HepG2 (cell line): ENCODE results near the gene NDUFA8. TPM values are rescaled to one million over a fixed set of nuclear protein-coding genes. Genes with fewer than 3 reads are reported as not detected.

ENCODE experiments used
- ATAC-seq: fragments of 200-7000 bp; cut with Tn5 transposase; 3 replicates; pipeline ENCODE4 v1.9.1; 2020; ENCODE audit warnings: mild to moderate bottlenecking, moderate library complexity
- BruUV-seq: library from RNA; stranded (reverse); fragments of 400-500 nt; replicated peaks from 2 replicates; lab custom pipeline; 2021; lab: Mats Ljungman, UMichigan
- CTCF ChIA-PET: fragments of 300-600 bp; formaldehyde crosslinking; extraction: SDS; loops from one replicate; lab custom pipeline; 2021; ENCODE audit warnings: low total read pairs, inconsistent platforms, low intra/inter-chr PET ratio; lab: Yijun Ruan, JAX
- POLR2A ChIA-PET: fragments of 350-600 bp; sonication (Branson Sonifier 250); formaldehyde crosslinking; loops from one replicate; lab custom pipeline; 2020; ENCODE audit warnings: antibody characterized with exemption, inconsistent platforms; lab: Yijun Ruan, JAX
- DNase-seq: peaks from one replicate; pipeline ENCODE4 v3.0.0-alpha.2; 2015; ENCODE audit warnings: low spot score
- FAIRE-seq: peaks from 3 replicates; lab custom pipeline; 2011; peaks lifted over from hg19 to GRCh38; lab: Jason Lieb, UNC
- H2AFZ ChIP-seq: one replicate; pipeline ENCODE4 v1.6.1; 2011; ENCODE audit warnings: low read length, inconsistent platforms
- H3K27ac ChIP-seq: fragments of 300-600 bp; 3 replicates; pipeline ENCODE4 v1.8.0; 2011; ENCODE audit warnings: mixed run types, mild to moderate bottlenecking, mixed read lengths, low read length, inconsistent platforms; ENCODE audit not compliant: insufficient read depth; ENCODE audit errors: extremely low read length
- H3K27me3 ChIP-seq, 2 experiments: fragments of 200-600 bp in 1 of 2; 2 replicates in 1 of 2; 3 replicates in 1 of 2; pipeline versions ENCODE4 v1.6.0 to v1.8.0; 2011; ENCODE audit warnings: low read length in 2 of 2, mild to moderate bottlenecking in 2 of 2, moderate library complexity in 2 of 2, inconsistent platforms in 1 of 2; ENCODE audit not compliant: insufficient read depth in 2 of 2, control insufficient read depth in 1 of 2
- H3K36me3 ChIP-seq, 2 experiments: fragments of 200-600 bp in 1 of 2; replicated peaks in 1 of 2; 2 replicates in 1 of 2; 3 replicates in 1 of 2; pipeline versions ENCODE4 v1.5.1 to v1.8.0; 2011; ENCODE audit warnings: low read length in 2 of 2, inconsistent platforms in 1 of 2; ENCODE audit not compliant: insufficient read depth in 2 of 2, control insufficient read depth in 1 of 2
- H3K4me1 ChIP-seq: 2 replicates; pipeline ENCODE4 v1.5.1; 2012; ENCODE audit warnings: low read length, inconsistent platforms; ENCODE audit not compliant: insufficient read depth
- H3K4me2 ChIP-seq: 2 replicates; pipeline ENCODE4 v1.6.0; 2011; ENCODE audit warnings: low read depth, low read length, inconsistent platforms
- H3K4me3 ChIP-seq, 3 experiments: fragments of 200-600 bp in 1 of 3; sonication (generic), shearing (Covaris generic) in 1 of 3; replicated peaks in 1 of 3; 2 replicates each; pipeline ENCODE4 v1.5.1; 2011 to 2016; ENCODE audit warnings: low read length in 3 of 3, inconsistent platforms in 2 of 3, low read depth in 2 of 3, mild to moderate bottlenecking in 2 of 3, control low read depth in 1 of 3, mixed read lengths in 1 of 3; ENCODE audit not compliant: insufficient read depth in 1 of 3
- H3K79me2 ChIP-seq: one replicate; pipeline ENCODE4 v1.6.1; 2011; ENCODE audit warnings: low read length, inconsistent platforms; ENCODE audit not compliant: insufficient read depth
- H3K9ac ChIP-seq: 2 replicates; pipeline ENCODE4 v1.6.0; 2011; ENCODE audit warnings: mild to moderate bottlenecking, low read depth, low read length, inconsistent platforms; ENCODE audit not compliant: insufficient read depth
- H3K9me3 ChIP-seq: 2 replicates; pipeline ENCODE4 v1.5.1; 2012; ENCODE audit warnings: mild to moderate bottlenecking, low read length
- H4K20me1 ChIP-seq: 2 replicates; pipeline ENCODE4 v1.6.0; 2011; ENCODE audit warnings: inconsistent platforms, mild to moderate bottlenecking, low read length, moderate library complexity; ENCODE audit not compliant: insufficient read depth
- ZNF709 ChIP-seq: sonication (generic); formaldehyde crosslinking; IDR thresholded peaks from 2 replicates; pipeline ENCODE4 v1.5.0; 2020; ENCODE audit warnings: mild to moderate bottlenecking, missing genetic modification reagents
- WGBS: methylation state at CpG from one replicate; pipeline ENCODE4 v1.1.6; 2017; ENCODE audit warnings: low lambda C conversion rate; 5-methylcytosine and 5-hydroxymethylcytosine counted together
- in situ Hi-C: cut with HindIII; loops from 2 replicates; pipeline ENCODE4 v1.10.0; 2017; ENCODE audit warnings: low pct_unique_long_range_greater_than_20kb; ENCODE audit not compliant: extremely low pct_ligation_motif_present
- intact Hi-C: fragments of 100-400 bp; cut with micrococcal nuclease; formaldehyde crosslinking; loops from one replicate; pipeline ENCODE4 v1.10.0; 2022; ENCODE audit not compliant: unreplicated experiment
- polyA plus RNA-seq, 8 experiments: library from polyadenylated mRNA; depleted of rRNA in 3 of 8; stranded (reverse) in 7 of 8; unstranded in 1 of 8; fragments of >200 nt; fragmentation: Illumina TruSeq in 4 of 8; extraction: Trizol in 4 of 8; gene quantifications; 2 replicates each; pipeline versions ENCODE4 v1.2.1 to v1.2.3, GENCODE V29; 2011 to 2016; ENCODE audit warnings: low read depth in 4 of 8, missing spikeins in 1 of 8, mixed read lengths in 1 of 8; ENCODE audit not compliant: insufficient read depth in 1 of 8
- total RNA-seq, 5 experiments: library from RNA; depleted of rRNA; stranded (reverse); fragments of >200 nt; fragmentation: Illumina TruSeq; extraction: Trizol; gene quantifications; 2 replicates each; pipeline ENCODE4 v1.2.3, GENCODE V29; 2016; ENCODE audit warnings: low read depth in 1 of 5
- TF ChIP-seq, protein P1 (sequence below): sonication (generic); IDR thresholded peaks from 2 replicates; pipeline ENCODE4 v1.6.1; 2016; ENCODE audit warnings: low read depth, borderline replicate concordance
- TF ChIP-seq, protein P2 (sequence below): sonication (generic); formaldehyde crosslinking; IDR thresholded peaks from 2 replicates; pipeline ENCODE4 v1.4.0; 2020; ENCODE audit warnings: missing genetic modification reagents, mild to moderate bottlenecking, borderline replicate concordance

NDUFA8 gene
- total and polyA plus RNA-seq, 2 of the 13 experiments (the other 11 are each of a cell fraction or from before 2014, with no cell fraction given): 68.6 to 71.7 TPM

DNA sequence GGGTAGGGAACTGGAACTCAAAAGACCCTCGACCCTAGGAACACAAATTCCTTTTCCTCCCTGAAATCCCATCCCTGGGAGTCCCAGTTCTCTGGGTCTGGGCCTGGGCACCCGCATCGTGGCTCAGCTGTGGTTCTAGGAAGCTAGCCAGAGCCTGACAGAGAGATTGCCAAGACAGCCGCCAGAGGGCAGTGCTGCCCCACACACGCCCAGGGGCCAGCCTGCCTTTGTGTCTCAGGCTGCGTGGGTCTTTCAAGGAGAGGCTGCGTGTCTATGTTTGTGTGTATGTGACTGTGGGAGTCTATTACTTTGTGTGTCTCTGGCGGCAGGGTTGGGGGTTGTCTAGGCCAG lies 34.4 kb downstream of the NDUFA8 start (continued):
- TF ChIP-seq, protein P1, sequence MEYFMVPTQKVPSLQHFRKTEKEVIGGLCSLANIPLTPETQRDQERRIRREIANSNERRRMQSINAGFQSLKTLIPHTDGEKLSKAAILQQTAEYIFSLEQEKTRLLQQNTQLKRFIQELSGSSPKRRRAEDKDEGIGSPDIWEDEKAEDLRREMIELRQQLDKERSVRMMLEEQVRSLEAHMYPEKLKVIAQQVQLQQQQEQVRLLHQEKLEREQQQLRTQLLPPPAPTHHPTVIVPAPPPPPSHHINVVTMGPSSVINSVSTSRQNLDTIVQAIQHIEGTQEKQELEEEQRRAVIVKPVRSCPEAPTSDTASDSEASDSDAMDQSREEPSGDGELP: peak; percentile 26; the same call in 1 of the 2 replicates

- Histone ChIP-seq H4K20me1 (no peaks in the 10 kb centered on the region), H3K9ac (no peak overlapping the region), H2AFZ (no peak overlapping the region), H3K27ac (no peak overlapping the region), H3K4me2 (no peak overlapping the region), H3K4me1 (peaks cover 17% of the 10 kb centered on the region), H3K27me3 (peaks cover 0 to 5% of the 10 kb centered on the region in 2 experiments; a peak in 1 of 5 replicates), H3K9me3 (no peaks in the 10 kb centered on the region), H3K36me3 (no peaks in the 10 kb centered on the region), H3K4me3 (no peak overlapping the region), H3K79me2 (no peaks in the 10 kb centered on the region)
- ChIA-PET CTCF (interaction anchor here (0.8 to 6.0 kb wide), 8 partner anchors 26 to 686 kb away, joined by 3 to 95 read pairs (median 8); partner anchors contain the start of genes MRRF and RBM18), POLR2A (interaction anchor here (1.0 to 1.6 kb wide), 2 partner anchors 26 to 141 kb away, joined by 3 to 5 read pairs; partner anchors contain the start of genes MRRF and RBM18)
- FAIRE-seq: no peak
- intact Hi-C loops: loop anchor here (2.0 kb wide), 1 partner anchor 14 kb away; no protein-coding TSS in a partner anchor
- no TSS peak for BruUV-seq
- TF ChIP-seq, protein P2, sequence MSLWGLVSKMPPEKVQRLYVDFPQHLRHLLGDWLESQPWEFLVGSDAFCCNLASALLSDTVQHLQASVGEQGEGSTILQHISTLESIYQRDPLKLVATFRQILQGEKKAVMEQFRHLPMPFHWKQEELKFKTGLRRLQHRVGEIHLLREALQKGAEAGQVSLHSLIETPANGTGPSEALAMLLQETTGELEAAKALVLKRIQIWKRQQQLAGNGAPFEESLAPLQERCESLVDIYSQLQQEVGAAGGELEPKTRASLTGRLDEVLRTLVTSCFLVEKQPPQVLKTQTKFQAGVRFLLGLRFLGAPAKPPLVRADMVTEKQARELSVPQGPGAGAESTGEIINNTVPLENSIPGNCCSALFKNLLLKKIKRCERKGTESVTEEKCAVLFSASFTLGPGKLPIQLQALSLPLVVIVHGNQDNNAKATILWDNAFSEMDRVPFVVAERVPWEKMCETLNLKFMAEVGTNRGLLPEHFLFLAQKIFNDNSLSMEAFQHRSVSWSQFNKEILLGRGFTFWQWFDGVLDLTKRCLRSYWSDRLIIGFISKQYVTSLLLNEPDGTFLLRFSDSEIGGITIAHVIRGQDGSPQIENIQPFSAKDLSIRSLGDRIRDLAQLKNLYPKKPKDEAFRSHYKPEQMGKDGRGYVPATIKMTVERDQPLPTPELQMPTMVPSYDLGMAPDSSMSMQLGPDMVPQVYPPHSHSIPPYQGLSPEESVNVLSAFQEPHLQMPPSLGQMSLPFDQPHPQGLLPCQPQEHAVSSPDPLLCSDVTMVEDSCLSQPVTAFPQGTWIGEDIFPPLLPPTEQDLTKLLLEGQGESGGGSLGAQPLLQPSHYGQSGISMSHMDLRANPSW (CRISPR knock-in tag): no peak
- no peak for TF ChIP-seq ZNF709
- DNase-seq: no peak
- 14% methylated on average over 7 of the region's 7 CpGs for WGBS
- in situ Hi-C loops: loop anchor here (5.0 to 10.0 kb wide), 2 partner anchors 223 to 330 kb away; no protein-coding TSS in a partner anchor
- ATAC-seq: no peak
Measured at GRCh38 chr9:122124528-122124927, 35.1 kb downstream of the NDUFA8 start.
